ENCODE data around the gene CDHR2. TPM values are rescaled to one million over a fixed set of nuclear protein-coding genes. Genes with fewer than 3 reads are reported as not detected.

CDHR2 gene
- total RNA-seq, 1 experiment from 2014 or later = 0.10 TPM

GRCh38 chr5:176630681-176631222 lies 81.6 kb downstream of the CDHR2 start:
- Histone ChIP-seq H2AFZ (ENCODE audit: low read depth, low read length, poor library complexity, severe bottlenecking) (no peak overlapping the region), H3K27ac (ENCODE audit: low read depth, low read length) (no peak overlapping the region), H3K4me1 (ENCODE audit: control insufficient read depth in 1 of 2, insufficient read depth in 2 of 2, low read length in 2 of 2) (peaks cover 0 to 18% of the 10 kb centered on the region in 2 experiments; a peak in 2 of 4 replicates), H3K27me3 (ENCODE audit: insufficient read depth, low read length) (peaks cover 5% of the 10 kb centered on the region; the same call in 1 of the 2 replicates), H3K9me2 (ENCODE audit: insufficient read depth) (no peaks in the 10 kb centered on the region), H3K36me3 (ENCODE audit: control insufficient read depth in 1 of 2, insufficient read depth in 2 of 2, low read length in 2 of 2) (no peaks in the 10 kb centered on the region), H3K9me3 (ENCODE audit: control insufficient read depth in 1 of 2, insufficient read depth in 1 of 2, low read depth in 1 of 2, low read length in 2 of 2) (no peaks in the 10 kb centered on the region), H3K79me2 (ENCODE audit: insufficient read depth, low read length) (no peaks in the 10 kb centered on the region), H4K20me1 (ENCODE audit: insufficient read depth) (no peaks in the 10 kb centered on the region), H3K4me3 (replicated peaks in 1 of 2; ENCODE audit: low read depth in 1 of 2, low read length in 2 of 2) (no peak overlapping the region), H3K4me2 (ENCODE audit: low read length) (no peak overlapping the region), H3K9ac (ENCODE audit: low read length) (no peak overlapping the region)
- no peak for TF ChIP-seq RAD21 (IDR thresholded peaks at IDR 0.05; ENCODE audit: low read depth)
- TF ChIP-seq ZFX (IDR thresholded peaks at IDR 0.05) = no peak
- no peak for TF ChIP-seq YY1 (IDR thresholded peaks at IDR 0.05; ENCODE audit: extremely low read depth, insufficient replicate concordance, low read depth, low read length)
- no peak for TF ChIP-seq EGR1 (IDR thresholded peaks at IDR 0.05; ENCODE audit: low read depth)
- no peak for TF ChIP-seq CBX3 (IDR thresholded peaks at IDR 0.05; ENCODE audit: low read depth)
- no peak for TF ChIP-seq SRF (IDR thresholded peaks at IDR 0.05; ENCODE audit: low read depth)
- no peak for TF ChIP-seq FOSL1 (IDR thresholded peaks at IDR 0.05; ENCODE audit: low read depth)
- TF ChIP-seq POLR2A (IDR thresholded peaks at IDR 0.05; ENCODE audit: borderline replicate concordance, extremely low read depth, insufficient read depth, insufficient read length) = no peak
- TF ChIP-seq, protein P1, sequence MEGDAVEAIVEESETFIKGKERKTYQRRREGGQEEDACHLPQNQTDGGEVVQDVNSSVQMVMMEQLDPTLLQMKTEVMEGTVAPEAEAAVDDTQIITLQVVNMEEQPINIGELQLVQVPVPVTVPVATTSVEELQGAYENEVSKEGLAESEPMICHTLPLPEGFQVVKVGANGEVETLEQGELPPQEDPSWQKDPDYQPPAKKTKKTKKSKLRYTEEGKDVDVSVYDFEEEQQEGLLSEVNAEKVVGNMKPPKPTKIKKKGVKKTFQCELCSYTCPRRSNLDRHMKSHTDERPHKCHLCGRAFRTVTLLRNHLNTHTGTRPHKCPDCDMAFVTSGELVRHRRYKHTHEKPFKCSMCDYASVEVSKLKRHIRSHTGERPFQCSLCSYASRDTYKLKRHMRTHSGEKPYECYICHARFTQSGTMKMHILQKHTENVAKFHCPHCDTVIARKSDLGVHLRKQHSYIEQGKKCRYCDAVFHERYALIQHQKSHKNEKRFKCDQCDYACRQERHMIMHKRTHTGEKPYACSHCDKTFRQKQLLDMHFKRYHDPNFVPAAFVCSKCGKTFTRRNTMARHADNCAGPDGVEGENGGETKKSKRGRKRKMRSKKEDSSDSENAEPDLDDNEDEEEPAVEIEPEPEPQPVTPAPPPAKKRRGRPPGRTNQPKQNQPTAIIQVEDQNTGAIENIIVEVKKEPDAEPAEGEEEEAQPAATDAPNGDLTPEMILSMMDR (IDR thresholded peaks at IDR 0.05 in 2 of 3, conservative IDR thresholded peaks at IDR 0.05 in 1 of 3; ENCODE audit: borderline replicate concordance in 1 of 3, insufficient read depth in 1 of 3, low read depth in 2 of 3, low read length in 2 of 3) = no peak
- no peak for TF ChIP-seq ELF1 (IDR thresholded peaks at IDR 0.05; ENCODE audit: borderline replicate concordance, low read depth)
- no peak for TF ChIP-seq JUND (IDR thresholded peaks at IDR 0.05)
- no peak for TF ChIP-seq ZBTB33 (IDR thresholded peaks at IDR 0.05; ENCODE audit: extremely low read depth, insufficient replicate concordance, low read length)
- no peak for TF ChIP-seq ZNF274 (IDR thresholded peaks at IDR 0.05; ENCODE audit: low read depth, low read length)
- ATAC-seq (no peak), DNase-seq (ENCODE audit: low read depth, low spot score) (no peak)
- no TSS peak for BruUV-seq (replicated peaks)
- RAD21 ChIA-PET (ENCODE audit: low non-redundant PET in 1 of 2, low total read pairs in 2 of 2, uncharacterized antibody in 2 of 2, unreplicated experiment in 2 of 2) = no interaction called here
- CTCF ChIA-PET = no interaction called here
- POLR2A ChIA-PET = no interaction called here
- intact Hi-C loops (cut with micrococcal nuclease) = no loop called here

Measured in HCT116 (cell line).